Measurements from ENCODE around the gene CCND3. TPM values are rescaled to one million over a fixed set of nuclear protein-coding genes. Genes with fewer than 3 reads are reported as not detected.
A peak's percentile ranks its signal among the peaks of the same experiment; 100 is the strongest.

CCND3 gene
- total and polyA plus RNA-seq, 2 of the 13 experiments (the other 11 are each of a cell fraction or from before 2014, with no cell fraction given), result 4.3 to 7.2 TPM

DNA sequence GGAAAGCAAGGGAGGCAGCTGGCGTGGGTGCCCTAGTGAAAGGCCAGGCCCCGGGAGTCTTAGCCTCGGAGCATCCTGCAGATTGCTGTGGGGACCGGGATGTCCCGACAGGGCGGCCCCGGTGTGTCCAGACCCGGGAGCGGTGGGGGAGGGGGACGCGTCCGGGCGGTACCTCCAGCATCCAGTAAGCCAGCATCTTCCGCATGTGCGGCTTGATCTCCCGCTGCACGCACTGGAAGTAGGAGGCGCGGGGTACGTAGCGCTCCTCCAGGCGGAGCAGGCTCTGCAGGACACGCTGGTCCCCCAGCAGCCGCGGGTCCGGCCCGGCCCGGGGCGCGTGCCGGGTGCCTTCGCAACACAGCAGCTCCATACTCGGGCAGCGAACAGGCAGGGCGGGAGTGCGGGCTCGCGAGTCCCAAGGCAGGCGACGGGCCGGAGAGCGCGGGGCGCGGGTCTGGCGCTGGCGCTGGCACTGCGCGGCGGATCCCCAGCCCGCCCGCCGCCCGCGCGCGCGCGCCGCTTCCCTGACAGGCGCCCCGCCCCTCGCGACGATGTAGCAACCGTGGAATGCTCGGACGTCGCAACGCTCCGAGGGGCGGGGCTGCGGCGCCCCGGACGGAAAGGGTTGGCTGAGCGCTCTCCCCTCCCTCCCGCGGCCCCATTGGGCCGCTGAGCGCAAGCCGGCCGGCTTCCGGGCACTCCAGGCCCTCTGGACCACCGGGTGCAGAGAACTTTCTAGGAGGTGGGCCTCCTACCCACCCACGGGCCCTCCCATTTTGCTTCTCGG lies at the start of gene CCND3 (continued):
- TF ChIP-seq SMYD3 (CRISPR knock-in tag; IDR thresholded peaks at IDR 0.05) (no peak), STAG1 (CRISPR knock-in tag; IDR thresholded peaks at IDR 0.05) (no peak), ARHGAP35 (CRISPR knock-in tag; IDR thresholded peaks at IDR 0.05; ENCODE audit: borderline replicate concordance) (no peak), ZNF282 (IDR thresholded peaks at IDR 0.05; ENCODE audit: partially characterized antibody) (no peak), JUND (CRISPR knock-in tag; IDR thresholded peaks at IDR 0.05) (no peak), ZNF205 (CRISPR knock-in tag; IDR thresholded peaks at IDR 0.05) (0 out of 2 replicates have a peak, but pooled peaks have one; percentile 18), HCFC1 (IDR thresholded peaks at IDR 0.05; ENCODE audit: low read depth, low read length) (no peak), ZFP1 (CRISPR knock-in tag; IDR thresholded peaks at IDR 0.05) (0 out of 2 replicates have a peak, but pooled peaks have one; percentile 13), MIER3 (CRISPR knock-in tag; IDR thresholded peaks at IDR 0.05; ENCODE audit: borderline replicate concordance) (no peak), TEAD2 (CRISPR knock-in tag; IDR thresholded peaks at IDR 0.05) (peak; percentile 14; the same call in 1 of the 2 replicates), MAFF (IDR thresholded peaks at IDR 0.05; ENCODE audit: low read depth, low read length) (no peak), PHF20 (CRISPR knock-in tag; IDR thresholded peaks at IDR 0.05) (peak; percentile 50; the same call in 1 of the 2 replicates), ZSCAN12 (CRISPR knock-in tag; IDR thresholded peaks at IDR 0.05) (no peak; the same call in 1 of the 2 replicates), BRD4 (CRISPR knock-in tag; IDR thresholded peaks at IDR 0.05) (peak; percentile 69; the same call in 1 of the 2 replicates), PAWR (CRISPR knock-in tag; IDR thresholded peaks at IDR 0.05; ENCODE audit: borderline replicate concordance) (no peak), KDM4B (CRISPR knock-in tag; IDR thresholded peaks at IDR 0.05) (no peak), CBX2 (IDR thresholded peaks at IDR 0.05; ENCODE audit: low read depth, low read length) (no peak), CBX2 (CRISPR knock-in tag; IDR thresholded peaks at IDR 0.05; ENCODE audit: low read depth) (no peak), HNF4G (IDR thresholded peaks at IDR 0.05; ENCODE audit: borderline replicate concordance, low read depth, low read length) (no peak), HNF4G (CRISPR knock-in tag; IDR thresholded peaks at IDR 0.05; ENCODE audit: borderline replicate concordance, low read depth) (no peak), KLF15 (CRISPR knock-in tag; IDR thresholded peaks at IDR 0.05; ENCODE audit: borderline replicate concordance) (no peak; the same call in 1 of the 2 replicates), ZNF292 (CRISPR knock-in tag; IDR thresholded peaks at IDR 0.05; ENCODE audit: borderline replicate concordance, low read depth) (no peak), ZNF256 (CRISPR knock-in tag; conservative IDR thresholded peaks at IDR 0.05) (no peak; the same call in 1 of the 2 replicates)
- TF ChIP-seq, protein P1, sequence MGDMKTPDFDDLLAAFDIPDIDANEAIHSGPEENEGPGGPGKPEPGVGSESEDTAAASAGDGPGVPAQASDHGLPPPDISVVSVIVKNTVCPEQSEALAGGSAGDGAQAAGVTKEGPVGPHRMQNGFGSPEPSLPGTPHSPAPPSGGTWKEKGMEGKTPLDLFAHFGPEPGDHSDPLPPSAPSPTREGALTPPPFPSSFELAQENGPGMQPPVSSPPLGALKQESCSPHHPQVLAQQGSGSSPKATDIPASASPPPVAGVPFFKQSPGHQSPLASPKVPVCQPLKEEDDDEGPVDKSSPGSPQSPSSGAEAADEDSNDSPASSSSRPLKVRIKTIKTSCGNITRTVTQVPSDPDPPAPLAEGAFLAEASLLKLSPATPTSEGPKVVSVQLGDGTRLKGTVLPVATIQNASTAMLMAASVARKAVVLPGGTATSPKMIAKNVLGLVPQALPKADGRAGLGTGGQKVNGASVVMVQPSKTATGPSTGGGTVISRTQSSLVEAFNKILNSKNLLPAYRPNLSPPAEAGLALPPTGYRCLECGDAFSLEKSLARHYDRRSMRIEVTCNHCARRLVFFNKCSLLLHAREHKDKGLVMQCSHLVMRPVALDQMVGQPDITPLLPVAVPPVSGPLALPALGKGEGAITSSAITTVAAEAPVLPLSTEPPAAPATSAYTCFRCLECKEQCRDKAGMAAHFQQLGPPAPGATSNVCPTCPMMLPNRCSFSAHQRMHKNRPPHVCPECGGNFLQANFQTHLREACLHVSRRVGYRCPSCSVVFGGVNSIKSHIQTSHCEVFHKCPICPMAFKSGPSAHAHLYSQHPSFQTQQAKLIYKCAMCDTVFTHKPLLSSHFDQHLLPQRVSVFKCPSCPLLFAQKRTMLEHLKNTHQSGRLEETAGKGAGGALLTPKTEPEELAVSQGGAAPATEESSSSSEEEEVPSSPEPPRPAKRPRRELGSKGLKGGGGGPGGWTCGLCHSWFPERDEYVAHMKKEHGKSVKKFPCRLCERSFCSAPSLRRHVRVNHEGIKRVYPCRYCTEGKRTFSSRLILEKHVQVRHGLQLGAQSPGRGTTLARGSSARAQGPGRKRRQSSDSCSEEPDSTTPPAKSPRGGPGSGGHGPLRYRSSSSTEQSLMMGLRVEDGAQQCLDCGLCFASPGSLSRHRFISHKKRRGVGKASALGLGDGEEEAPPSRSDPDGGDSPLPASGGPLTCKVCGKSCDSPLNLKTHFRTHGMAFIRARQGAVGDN (CRISPR knock-in tag; IDR thresholded peaks at IDR 0.05), result peak; percentile 83
- TF ChIP-seq, protein P2, sequence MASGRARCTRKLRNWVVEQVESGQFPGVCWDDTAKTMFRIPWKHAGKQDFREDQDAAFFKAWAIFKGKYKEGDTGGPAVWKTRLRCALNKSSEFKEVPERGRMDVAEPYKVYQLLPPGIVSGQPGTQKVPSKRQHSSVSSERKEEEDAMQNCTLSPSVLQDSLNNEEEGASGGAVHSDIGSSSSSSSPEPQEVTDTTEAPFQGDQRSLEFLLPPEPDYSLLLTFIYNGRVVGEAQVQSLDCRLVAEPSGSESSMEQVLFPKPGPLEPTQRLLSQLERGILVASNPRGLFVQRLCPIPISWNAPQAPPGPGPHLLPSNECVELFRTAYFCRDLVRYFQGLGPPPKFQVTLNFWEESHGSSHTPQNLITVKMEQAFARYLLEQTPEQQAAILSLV (CRISPR knock-in tag; IDR thresholded peaks at IDR 0.05; ENCODE audit: borderline replicate concordance), result no peak; the same call in 1 of the 2 replicates
- TF ChIP-seq, protein P3, sequence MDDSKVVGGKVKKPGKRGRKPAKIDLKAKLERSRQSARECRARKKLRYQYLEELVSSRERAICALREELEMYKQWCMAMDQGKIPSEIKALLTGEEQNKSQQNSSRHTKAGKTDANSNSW (CRISPR knock-in tag; IDR thresholded peaks at IDR 0.05; ENCODE audit: borderline replicate concordance), result peak; percentile 36; the same call in 1 of the 2 replicates
